Measurements from ENCODE around the gene GLIPR2. TPM values are rescaled to one million over a fixed set of nuclear protein-coding genes. Genes with fewer than 3 reads are reported as not detected.

Gene GLIPR2
- total and polyA plus RNA-seq, 2 of the 13 experiments (the other 11 are each of a cell fraction or from before 2014, with no cell fraction given): 0.08 to 0.42 TPM

DNA sequence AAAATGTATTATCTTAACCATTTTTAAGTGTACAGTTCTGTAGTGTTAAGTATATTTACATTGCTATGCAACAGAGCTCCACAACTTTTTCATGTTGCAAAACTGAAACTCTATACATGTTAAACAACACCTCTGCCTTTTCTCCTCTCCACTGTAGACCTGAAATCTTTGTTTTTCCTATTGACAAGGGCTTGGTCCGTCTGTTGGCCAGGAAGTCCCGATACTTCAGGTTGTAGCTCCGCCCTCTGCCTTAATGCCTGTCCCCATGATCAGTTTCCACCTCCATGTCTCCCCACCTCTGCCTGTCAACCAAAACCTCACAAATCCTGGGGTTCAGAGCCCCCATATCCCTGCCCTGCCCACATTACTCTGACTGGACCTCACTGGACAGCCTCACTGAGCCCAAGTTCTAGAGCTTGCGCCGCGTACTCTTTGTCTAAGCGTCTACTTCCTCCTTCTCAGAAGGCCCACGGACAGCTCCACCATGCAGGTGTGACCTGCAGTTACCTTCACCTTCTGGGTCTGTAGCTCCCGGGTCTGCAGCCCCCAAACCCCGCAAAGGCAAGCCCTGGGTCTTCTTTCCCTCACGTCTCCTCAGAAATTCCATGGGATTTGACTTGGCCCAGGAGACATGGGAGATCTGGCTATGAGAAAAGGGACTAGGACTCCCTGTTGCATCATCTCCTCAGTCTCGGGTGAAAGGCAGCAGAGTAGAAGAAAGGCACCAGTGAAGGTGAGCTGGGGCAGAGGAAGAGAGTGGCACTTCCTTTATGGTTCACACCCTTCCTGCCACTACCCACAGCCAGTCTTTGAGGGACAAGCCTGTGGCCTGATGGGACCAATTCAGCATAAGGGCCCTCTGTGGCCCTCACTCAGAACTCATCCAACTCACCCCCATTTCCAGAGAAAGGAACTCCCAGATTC, 8.0 kb downstream of the GLIPR2 start:
- H3K27me3 ChIP-seq (ENCODE audit: control insufficient read depth in 1 of 2, insufficient read depth in 2 of 2, low read length in 2 of 2): peaks cover 3 to 13% of the 10 kb centered on the region in 2 experiments; a peak in 4 of 5 replicates
- H3K4me1 ChIP-seq (ENCODE audit: insufficient read depth, low read length): peaks cover 24% of the 10 kb centered on the region
- BruUV-seq (replicated peaks): no TSS peak
- H3K4me3 ChIP-seq (replicated peaks in 1 of 3; ENCODE audit: insufficient read depth in 1 of 3, low read depth in 2 of 3, low read length in 3 of 3): no peak overlapping the region
- H3K79me2 ChIP-seq (ENCODE audit: insufficient read depth, low read length): no peaks in the 10 kb centered on the region
- TF ChIP-seq SIN3B (IDR thresholded peaks at IDR 0.05; ENCODE audit: low read length) (no peak), CEBPB (IDR thresholded peaks at IDR 0.05; ENCODE audit: borderline replicate concordance, low read depth, low read length) (peak; percentile 18; the same call in 1 of the 2 replicates), SIX1 (CRISPR knock-in tag; IDR thresholded peaks at IDR 0.05; ENCODE audit: borderline replicate concordance) (peak; percentile 46; the same call in 1 of the 2 replicates)
- 37% methylated on average over 12 of the region's 12 CpGs for WGBS (ENCODE audit: low lambda C conversion rate)
- intact Hi-C loops (cut with micrococcal nuclease; ENCODE audit: unreplicated experiment) (no loop called here), in situ Hi-C loops (cut with HindIII; ENCODE audit: extremely low pct_ligation_motif_present, low pct_unique_long_range_greater_than_20kb) (no loop called here)
- H4K20me1 ChIP-seq (ENCODE audit: insufficient read depth, low read length): no peaks in the 10 kb centered on the region
- CTCF ChIA-PET (ENCODE audit: low intra/inter-chr PET ratio, low total read pairs): no interaction called here
- POLR2A ChIA-PET: no interaction called here
- H3K27ac ChIP-seq (ENCODE audit: extremely low read length, insufficient read depth, low read length): no peak overlapping the region
- H3K9me3 ChIP-seq (ENCODE audit: low read length): peaks cover 11% of the 10 kb centered on the region; the same call in 1 of the 2 replicates
- no peak for FAIRE-seq
- H3K9ac ChIP-seq (ENCODE audit: insufficient read depth, low read depth, low read length): no peak overlapping the region
- H3K4me2 ChIP-seq (ENCODE audit: low read depth, low read length): no peak overlapping the region; the same call in 1 of the 2 replicates
- no peak overlapping the region for H2AFZ ChIP-seq (ENCODE audit: low read length)
- DNase-seq (ENCODE audit: low spot score): peak; percentile 20
- ATAC-seq: no peak
- no peaks in the 10 kb centered on the region for H3K36me3 ChIP-seq (replicated peaks in 1 of 2; ENCODE audit: control insufficient read depth in 1 of 2, insufficient read depth in 2 of 2, low read length in 2 of 2)

GRCh38 chr9:36145970-36146369, 9.4 kb downstream of the GLIPR2 start:
- no TSS peak for BruUV-seq (replicated peaks)

More at GRCh38 chr9:36145970-36146369, 9.4 kb downstream of the GLIPR2 start:
- Histone ChIP-seq H3K79me2 (ENCODE audit: insufficient read depth, low read length) (no peaks in the 10 kb centered on the region), H3K27ac (ENCODE audit: extremely low read length, insufficient read depth, low read length) (no peak overlapping the region), H3K4me2 (ENCODE audit: low read depth, low read length) (no peak overlapping the region), H3K36me3 (replicated peaks in 1 of 2; ENCODE audit: control insufficient read depth in 1 of 2, insufficient read depth in 2 of 2, low read length in 2 of 2) (no peaks in the 10 kb centered on the region), H3K4me1 (ENCODE audit: insufficient read depth, low read length) (peaks cover 33% of the 10 kb centered on the region), H3K9ac (ENCODE audit: insufficient read depth, low read depth, low read length) (no peak overlapping the region), H3K4me3 (replicated peaks in 1 of 3; ENCODE audit: insufficient read depth in 1 of 3, low read depth in 2 of 3, low read length in 3 of 3) (no peak overlapping the region), H3K27me3 (ENCODE audit: control insufficient read depth in 1 of 2, insufficient read depth in 2 of 2, low read length in 2 of 2) (peaks cover 3 to 8% of the 10 kb centered on the region in 2 experiments; a peak in 3 of 5 replicates), H4K20me1 (ENCODE audit: insufficient read depth, low read length) (no peaks in the 10 kb centered on the region), H2AFZ (ENCODE audit: low read length) (no peak overlapping the region), H3K9me3 (ENCODE audit: low read length) (peaks cover 11% of the 10 kb centered on the region; the same call in 1 of the 2 replicates)
- in situ Hi-C loops (cut with HindIII; ENCODE audit: extremely low pct_ligation_motif_present, low pct_unique_long_range_greater_than_20kb): no loop called here
- ATAC-seq (no peak), DNase-seq (ENCODE audit: low spot score) (no peak), FAIRE-seq (no peak)
- intact Hi-C loops (cut with micrococcal nuclease; ENCODE audit: unreplicated experiment): no loop called here
- ChIA-PET POLR2A (no interaction called here), CTCF (ENCODE audit: low intra/inter-chr PET ratio, low total read pairs) (no interaction called here)
- WGBS (ENCODE audit: low lambda C conversion rate): 33% methylated on average over 4 of the region's 4 CpGs
- peak; percentile 98 for TF ChIP-seq ZNF564 (CRISPR knock-in tag; IDR thresholded peaks at IDR 0.05)
- TF ChIP-seq ZNF839 (CRISPR knock-in tag; IDR thresholded peaks at IDR 0.05; ENCODE audit: borderline replicate concordance): no peak
- TF ChIP-seq SP4 (CRISPR knock-in tag; IDR thresholded peaks at IDR 0.05): no peak
